ENCODE measurements around the gene PLPP2.
A peak's percentile ranks its signal among the peaks of the same experiment; 100 is the strongest.
"Not testable (repeated sequence)": the region's sequence is repeated elsewhere in the genome, so short reads cannot be mapped to it uniquely, and the experiment has no call there.

PLPP2 gene

DNA sequence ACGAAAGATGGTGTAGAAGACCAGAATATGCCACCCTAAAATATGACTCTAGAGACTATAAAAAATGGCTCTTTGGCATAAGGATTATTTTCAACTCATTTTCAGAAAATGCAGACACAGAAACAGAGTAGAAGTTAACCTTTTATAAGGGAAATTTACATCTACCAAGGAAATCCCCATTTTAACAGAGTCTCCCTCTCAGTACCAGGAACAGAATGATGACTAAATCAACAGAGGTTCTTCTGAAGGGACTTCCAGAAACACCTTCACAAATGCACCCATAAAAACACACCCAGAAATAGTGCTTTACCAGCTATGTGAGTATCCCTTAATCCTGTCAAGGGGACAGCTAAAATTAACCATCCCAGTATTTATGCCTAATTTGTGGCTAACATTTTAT, 29.1 kb downstream of the PLPP2 start:
- TF ChIP-seq, protein P1, sequence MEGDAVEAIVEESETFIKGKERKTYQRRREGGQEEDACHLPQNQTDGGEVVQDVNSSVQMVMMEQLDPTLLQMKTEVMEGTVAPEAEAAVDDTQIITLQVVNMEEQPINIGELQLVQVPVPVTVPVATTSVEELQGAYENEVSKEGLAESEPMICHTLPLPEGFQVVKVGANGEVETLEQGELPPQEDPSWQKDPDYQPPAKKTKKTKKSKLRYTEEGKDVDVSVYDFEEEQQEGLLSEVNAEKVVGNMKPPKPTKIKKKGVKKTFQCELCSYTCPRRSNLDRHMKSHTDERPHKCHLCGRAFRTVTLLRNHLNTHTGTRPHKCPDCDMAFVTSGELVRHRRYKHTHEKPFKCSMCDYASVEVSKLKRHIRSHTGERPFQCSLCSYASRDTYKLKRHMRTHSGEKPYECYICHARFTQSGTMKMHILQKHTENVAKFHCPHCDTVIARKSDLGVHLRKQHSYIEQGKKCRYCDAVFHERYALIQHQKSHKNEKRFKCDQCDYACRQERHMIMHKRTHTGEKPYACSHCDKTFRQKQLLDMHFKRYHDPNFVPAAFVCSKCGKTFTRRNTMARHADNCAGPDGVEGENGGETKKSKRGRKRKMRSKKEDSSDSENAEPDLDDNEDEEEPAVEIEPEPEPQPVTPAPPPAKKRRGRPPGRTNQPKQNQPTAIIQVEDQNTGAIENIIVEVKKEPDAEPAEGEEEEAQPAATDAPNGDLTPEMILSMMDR (IDR thresholded peaks at IDR 0.05): no peak
- Mint-ChIP-seq H3K27ac (no peak overlapping the region), H3K9me3 (no peaks in the 10 kb centered on the region), H3K36me3 (ENCODE audit: low read depth) (no peaks in the 10 kb centered on the region), H3K4me3 (no peak overlapping the region), H3K27me3 (ENCODE audit: low read depth, poor library complexity) (peaks cover 60% of the 10 kb centered on the region), H3K4me1 (no peaks in the 10 kb centered on the region)
- DNase-seq: no peak

DNA sequence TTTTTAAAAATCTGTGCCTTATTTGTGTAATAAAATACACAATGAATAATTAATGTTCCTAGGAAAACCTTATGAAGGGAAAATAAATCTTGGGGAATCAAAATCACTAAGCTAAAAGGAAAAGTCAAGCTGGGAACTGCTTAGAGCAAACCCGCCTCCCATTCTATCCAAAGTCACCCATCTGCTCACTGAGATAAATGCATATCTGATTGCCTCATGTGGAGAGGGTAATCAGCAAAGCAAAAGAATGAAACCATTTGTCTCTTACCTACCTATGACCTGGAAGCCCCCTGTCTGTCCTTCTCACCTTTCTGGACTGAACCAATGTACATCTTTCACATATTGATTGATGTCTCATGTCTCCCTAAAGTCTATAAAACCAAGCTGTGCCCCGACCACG, 34.4 kb downstream of the PLPP2 start:
- not testable (repeated sequence) for H3K9me3 Mint-ChIP-seq; H3K27ac Mint-ChIP-seq; DNase-seq; H3K4me1 Mint-ChIP-seq; H3K4me3 Mint-ChIP-seq; H3K36me3 Mint-ChIP-seq (ENCODE audit: low read depth)
- H3K27me3 Mint-ChIP-seq (ENCODE audit: low read depth, poor library complexity): peaks cover 32% of the 10 kb centered on the region

DNA sequence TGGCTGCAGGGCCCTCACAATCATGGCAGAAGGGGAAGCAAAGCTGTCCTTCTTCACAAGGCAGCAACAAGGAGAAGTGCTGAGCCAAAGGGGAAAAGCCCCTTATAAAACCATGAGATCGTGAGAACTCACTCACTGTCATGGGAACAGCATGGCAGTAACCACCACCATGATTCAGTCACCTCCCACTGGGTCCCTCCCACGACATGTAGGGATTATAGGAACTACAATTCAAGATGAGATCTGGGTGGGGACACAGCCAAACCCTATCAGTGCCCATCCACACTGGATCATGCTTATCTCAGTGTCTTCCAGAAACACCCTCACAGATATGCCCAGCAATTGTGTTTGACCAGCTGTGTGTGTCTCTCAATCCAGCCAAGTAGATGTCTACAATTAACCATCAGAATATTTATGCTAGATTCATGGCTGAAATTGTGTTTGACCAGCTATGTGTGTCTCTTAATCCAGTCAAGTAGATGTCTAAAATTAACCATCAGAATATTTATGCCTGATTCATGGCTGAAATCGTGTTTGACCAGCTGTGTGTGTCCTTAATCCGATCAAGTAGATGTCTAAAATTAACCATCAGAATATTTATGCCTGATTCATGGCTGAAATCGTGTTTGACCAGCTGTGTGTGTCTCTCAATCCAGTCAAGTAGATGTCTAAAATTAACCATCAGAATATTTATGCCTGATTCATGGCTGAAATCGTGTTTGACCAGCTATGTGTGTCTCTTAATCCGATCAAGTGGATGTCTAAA, 38.6 kb downstream of the PLPP2 start:
- not testable (repeated sequence) for H3K4me1 Mint-ChIP-seq; DNase-seq; H3K27ac Mint-ChIP-seq; H3K4me3 Mint-ChIP-seq; H3K36me3 Mint-ChIP-seq (ENCODE audit: low read depth)
- Mint-ChIP-seq H3K9me3 (peaks cover 11% of the 10 kb centered on the region), H3K27me3 (ENCODE audit: low read depth, poor library complexity) (peaks cover 26% of the 10 kb centered on the region)

DNA sequence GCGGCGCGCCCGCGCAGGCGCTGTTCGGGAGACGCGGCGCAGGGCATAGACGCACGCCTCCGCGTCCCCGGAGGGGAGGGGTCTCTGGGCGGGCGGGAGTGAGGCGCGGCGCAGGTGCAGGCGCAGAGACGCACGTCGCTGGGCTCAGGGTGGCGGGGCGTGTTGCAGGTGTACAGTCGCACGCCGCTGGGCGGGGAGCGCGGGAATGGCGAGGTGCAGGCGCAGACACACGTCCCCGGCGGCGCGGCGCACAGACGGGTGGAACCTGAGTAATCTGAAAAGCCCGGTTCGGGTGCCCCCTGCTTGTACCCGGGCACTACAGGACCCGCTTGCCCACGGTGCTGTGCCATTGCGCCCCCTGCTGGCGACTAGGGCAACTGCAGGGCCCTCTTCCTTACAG, 44.7 kb downstream of the PLPP2 start:
- Mint-ChIP-seq H3K27ac (no peak overlapping the region), H3K4me3 (no peak overlapping the region), H3K4me1 (no peaks in the 10 kb centered on the region), H3K36me3 (ENCODE audit: low read depth) (no peaks in the 10 kb centered on the region), H3K9me3 (peaks cover 10% of the 10 kb centered on the region), H3K27me3 (ENCODE audit: low read depth, poor library complexity) (peaks cover 3% of the 10 kb centered on the region)
- TF ChIP-seq, protein P1 (IDR thresholded peaks at IDR 0.05): no peak
- DNase-seq: no peak

DNA sequence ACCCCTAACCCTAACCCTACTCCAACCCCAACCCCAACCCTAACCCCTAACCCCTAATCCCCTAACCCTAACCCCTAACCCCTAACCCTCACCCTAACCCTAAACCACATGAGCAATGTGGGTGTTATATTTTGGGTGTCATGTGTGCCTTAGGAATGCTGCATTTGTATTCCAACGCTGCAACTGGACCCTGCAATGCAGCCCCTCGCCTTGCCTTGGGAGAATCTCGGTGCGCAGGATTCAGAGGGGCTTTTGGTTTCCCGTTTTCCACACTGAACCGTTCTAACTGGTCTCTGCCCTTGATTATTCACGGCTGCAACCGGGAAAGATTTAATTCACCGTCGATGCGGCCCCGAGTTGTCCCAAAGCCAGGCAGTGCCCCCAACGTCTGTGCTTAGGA, 45.3 kb downstream of the PLPP2 start:
- Mint-ChIP-seq H3K4me3 (peak overlapping the region; percentile 61), H3K9me3 (peaks cover 10% of the 10 kb centered on the region)
- H3K27me3 Mint-ChIP-seq (ENCODE audit: low read depth, poor library complexity); H3K36me3 Mint-ChIP-seq (ENCODE audit: low read depth); H3K4me1 Mint-ChIP-seq; H3K27ac Mint-ChIP-seq: not testable (repeated sequence)
- DNase-seq: peak; percentile 7

DNA sequence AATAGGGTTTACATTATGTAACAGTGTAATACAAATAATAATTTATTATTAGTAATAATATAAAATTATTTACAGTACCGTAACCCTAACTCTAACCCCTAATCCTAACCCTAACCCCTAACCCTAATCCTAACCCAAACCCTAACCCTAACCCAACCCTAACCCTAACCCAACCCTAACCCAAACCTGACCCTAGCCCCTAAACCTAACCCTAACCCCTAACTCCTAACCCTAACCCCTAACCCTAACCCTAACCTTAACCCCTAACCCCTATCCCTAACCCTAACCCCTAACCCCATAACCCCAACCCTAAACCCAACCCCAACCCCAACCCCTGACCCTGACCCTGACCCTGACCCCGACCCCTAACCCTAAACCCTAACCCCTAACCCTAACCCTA, 45.7 kb downstream of the PLPP2 start:
- H3K27ac Mint-ChIP-seq: no peak overlapping the region
- H3K4me1 Mint-ChIP-seq: no peaks in the 10 kb centered on the region
- no peak overlapping the region for H3K4me3 Mint-ChIP-seq
- TF ChIP-seq, protein P1 (IDR thresholded peaks at IDR 0.05): no peak
- no peak for DNase-seq
- peaks cover 10% of the 10 kb centered on the region for H3K9me3 Mint-ChIP-seq
- H3K36me3 Mint-ChIP-seq (ENCODE audit: low read depth): no peaks in the 10 kb centered on the region
- no peaks in the 10 kb centered on the region for H3K27me3 Mint-ChIP-seq (ENCODE audit: low read depth, poor library complexity)
